Limb (tissue), 2 donors: ENCODE results near the gene DPAGT1.
"Not testable (repeated sequence)": the region's sequence is repeated elsewhere in the genome, so short reads cannot be mapped to it uniquely, and the experiment has no call there.

Experiments
- DNase-seq, 2 donors: peaks; one replicate each; pipeline ENCODE4 v3.0.0-alpha.2; 2016; ENCODE audit errors: extremely low spot score in 2 of 2

DPAGT1 gene

GRCh38 chr11:119101759-119102423 lies at the start of gene DPAGT1:
Gene DPAGT1 (minus strand): TSS chr11:119101853. CDS start chr11:119101655, 198 bp downstream.
- DNase-seq: peak; percentile 91 to 97

GRCh38 chr11:119149786-119150275 lies 48.2 kb upstream of the DPAGT1 start:
- DNase-seq: no peak

GRCh38 chr11:119149018-119149785 lies 47.5 kb upstream of the DPAGT1 start, which contains the start of gene ABCG4:
Gene ABCG4 (plus strand): TSS chr11:119149052. CDS start chr11:119149966, 914 bp downstream.
- peak in 1 of 2 donors; percentile 65 for DNase-seq

GRCh38 chr11:119148720-119149017 lies 47.0 kb upstream of the DPAGT1 start:
- no peak for DNase-seq

- DNase-seq: no peak
These were observed 46.1 kb upstream of the DPAGT1 start for GRCh38 chr11:119147604-119148333.

GRCh38 chr11:119145551-119145950 lies 43.9 kb upstream of the DPAGT1 start:
- no peak for DNase-seq

GRCh38 chr11:119144825-119145486 lies 43.3 kb upstream of the DPAGT1 start:
- peak; percentile 21 to 65 for DNase-seq

GRCh38 chr11:119139276-119139675 lies 37.6 kb upstream of the DPAGT1 start:
- not testable (repeated sequence) for DNase-seq

- DNase-seq: no peak
These were observed 32.8 kb upstream of the DPAGT1 start for GRCh38 chr11:119134389-119134978.

GRCh38 chr11:119130662-119131061 lies 29.0 kb upstream of the DPAGT1 start:
- DNase-seq: no peak

GRCh38 chr11:119126675-119127268 lies 25.1 kb upstream of the DPAGT1 start:
- no peak for DNase-seq

GRCh38 chr11:119125821-119126220 lies 24.2 kb upstream of the DPAGT1 start:
- no peak for DNase-seq

- DNase-seq: no peak
These were observed 20.1 kb upstream of the DPAGT1 start for GRCh38 chr11:119121811-119122124.

GRCh38 chr11:119121008-119121810 lies 19.6 kb upstream of the DPAGT1 start, which contains the start of gene HINFP:
Gene HINFP (plus strand): TSS chr11:119121580. CDS start chr11:119126945, 5,365 bp downstream.
- DNase-seq: peak; percentile 99 to 100

GRCh38 chr11:119120639-119121007 lies 19.0 kb upstream of the DPAGT1 start:
- DNase-seq: peak in 1 of 2 donors; percentile 50

GRCh38 chr11:119118946-119119345 lies 17.3 kb upstream of the DPAGT1 start:
- DNase-seq: no peak

GRCh38 chr11:119118227-119118626 lies 16.6 kb upstream of the DPAGT1 start:
- DNase-seq: no peak

- no peak for DNase-seq
These were observed 15.5 kb upstream of the DPAGT1 start for GRCh38 chr11:119117004-119117706.

- DNase-seq: no peak
These were observed 14.9 kb upstream of the DPAGT1 start for GRCh38 chr11:119116601-119117000.
